Measurements from ENCODE around the gene SNX5. TPM values are rescaled to one million over a fixed set of nuclear protein-coding genes. Genes with fewer than 3 reads are reported as not detected.

The SNX5 gene
- polyA plus RNA-seq, 1 donor (not counting 4 experiments of a cell fraction or from before 2014, with no cell fraction given), result 187 TPM

DNA sequence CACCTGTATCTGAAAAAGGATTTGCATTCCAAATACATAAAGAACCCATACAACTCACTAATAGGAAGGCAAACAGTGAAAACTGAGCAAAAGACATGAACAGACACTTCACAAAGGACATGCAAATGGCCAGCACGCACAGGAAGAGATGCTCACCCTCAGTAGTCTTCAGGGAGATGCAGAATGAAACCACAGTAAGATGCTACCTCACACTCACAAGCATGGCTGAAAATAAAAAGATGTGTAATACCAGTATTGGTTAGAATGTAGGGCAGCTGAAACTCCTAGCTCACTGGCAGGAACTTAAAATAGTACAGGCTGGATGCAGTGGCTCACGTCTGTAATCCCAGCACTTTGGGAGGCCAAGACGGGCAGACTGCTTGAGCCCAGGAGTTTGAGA lies 64.6 kb downstream of the SNX5 start:
- no peak overlapping the region for H3K4me3 ChIP-seq (ENCODE audit: control insufficient read depth in 2 of 3, extremely low read depth in 1 of 3, insufficient read depth in 2 of 3, low read depth in 1 of 3, low read length in 3 of 3)
- H3K4me2 ChIP-seq (ENCODE audit: control insufficient read depth, extremely low read depth, insufficient read depth, low read depth, low read length), result no peak overlapping the region
- no peak overlapping the region for H3K9ac ChIP-seq (ENCODE audit: control insufficient read depth, extremely low read depth, insufficient read depth, low read length)
- FAIRE-seq, result no peak
- TF ChIP-seq, protein P1, sequence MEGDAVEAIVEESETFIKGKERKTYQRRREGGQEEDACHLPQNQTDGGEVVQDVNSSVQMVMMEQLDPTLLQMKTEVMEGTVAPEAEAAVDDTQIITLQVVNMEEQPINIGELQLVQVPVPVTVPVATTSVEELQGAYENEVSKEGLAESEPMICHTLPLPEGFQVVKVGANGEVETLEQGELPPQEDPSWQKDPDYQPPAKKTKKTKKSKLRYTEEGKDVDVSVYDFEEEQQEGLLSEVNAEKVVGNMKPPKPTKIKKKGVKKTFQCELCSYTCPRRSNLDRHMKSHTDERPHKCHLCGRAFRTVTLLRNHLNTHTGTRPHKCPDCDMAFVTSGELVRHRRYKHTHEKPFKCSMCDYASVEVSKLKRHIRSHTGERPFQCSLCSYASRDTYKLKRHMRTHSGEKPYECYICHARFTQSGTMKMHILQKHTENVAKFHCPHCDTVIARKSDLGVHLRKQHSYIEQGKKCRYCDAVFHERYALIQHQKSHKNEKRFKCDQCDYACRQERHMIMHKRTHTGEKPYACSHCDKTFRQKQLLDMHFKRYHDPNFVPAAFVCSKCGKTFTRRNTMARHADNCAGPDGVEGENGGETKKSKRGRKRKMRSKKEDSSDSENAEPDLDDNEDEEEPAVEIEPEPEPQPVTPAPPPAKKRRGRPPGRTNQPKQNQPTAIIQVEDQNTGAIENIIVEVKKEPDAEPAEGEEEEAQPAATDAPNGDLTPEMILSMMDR (optimal IDR thresholded peaks at IDR 0.05 in 1 of 3, IDR thresholded peaks at IDR 0.05 in 1 of 3, conservative IDR thresholded peaks at IDR 0.05 in 1 of 3; ENCODE audit: extremely low read depth in 1 of 3, insufficient read depth in 2 of 3, low read length in 3 of 3), result no peak
- no peak for TF ChIP-seq EZH2 (IDR thresholded peaks at IDR 0.05; ENCODE audit: low read length)
- no peak overlapping the region for H3K27ac ChIP-seq (ENCODE audit: control insufficient read depth, insufficient read depth, low read length)
- DNase-seq (ENCODE audit: low read depth, low spot score), result no peak
- H3K9me1 ChIP-seq (ENCODE audit: control insufficient read depth, extremely low read depth, insufficient read depth, low read length), result no peaks in the 10 kb centered on the region
- H4K20me1 ChIP-seq (ENCODE audit: control insufficient read depth, extremely low read depth, insufficient read depth, low read length), result no peaks in the 10 kb centered on the region
- no peaks in the 10 kb centered on the region for H3K79me2 ChIP-seq (ENCODE audit: control insufficient read depth, insufficient read depth, low read length)
- no peaks in the 10 kb centered on the region for H3K27me3 ChIP-seq (ENCODE audit: control insufficient read depth, extremely low read depth, insufficient read depth, low read length)
- H3K4me1 ChIP-seq (ENCODE audit: control insufficient read depth, extremely low read depth, insufficient read depth, low read length), result no peaks in the 10 kb centered on the region
- dilution Hi-C loops (cut with MboI; ENCODE audit: extremely low pct_ligation_motif_present, low sequenced_read_pairs), result no loop called here
- H3K9me3 ChIP-seq (ENCODE audit: control insufficient read depth, low read depth, low read length), result no peaks in the 10 kb centered on the region
- H3K36me3 ChIP-seq (ENCODE audit: control insufficient read depth in 2 of 2, extremely low read depth in 1 of 2, insufficient read depth in 2 of 2, low read length in 2 of 2), result no peaks in the 10 kb centered on the region
- H2AFZ ChIP-seq (ENCODE audit: control insufficient read depth, low read length), result no peak overlapping the region

DNA sequence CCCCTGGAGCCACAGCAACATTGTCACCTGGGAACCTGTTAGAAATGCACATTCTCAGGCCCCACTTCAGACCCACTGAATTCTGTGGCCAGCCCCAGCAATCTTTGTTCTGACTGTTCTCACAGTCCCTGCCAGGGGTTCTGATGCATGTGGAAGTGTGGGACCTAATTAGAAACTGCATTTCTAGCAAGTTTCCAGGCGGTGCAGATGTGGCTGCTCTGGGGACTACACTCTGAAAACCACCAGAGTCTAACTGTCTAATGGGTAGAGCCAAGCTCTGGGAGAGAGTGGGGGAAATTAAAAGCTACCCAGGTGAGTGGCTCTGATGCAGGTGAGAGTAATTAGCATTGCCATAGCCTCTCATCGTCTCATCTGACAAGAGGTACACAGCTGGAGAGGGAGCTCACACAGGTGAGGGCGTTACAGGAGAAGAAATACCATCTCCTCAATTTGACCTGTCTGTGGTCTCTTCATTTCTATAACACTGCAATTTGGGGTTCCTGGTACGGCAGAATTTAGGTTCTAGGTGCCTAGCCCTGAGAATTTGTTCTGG lies 66.0 kb downstream of the SNX5 start:
- no peaks in the 10 kb centered on the region for H3K9me3 ChIP-seq (ENCODE audit: control insufficient read depth, low read depth, low read length)
- H3K9ac ChIP-seq (ENCODE audit: control insufficient read depth, extremely low read depth, insufficient read depth, low read length), result no peak overlapping the region
- no peak for TF ChIP-seq EZH2 (IDR thresholded peaks at IDR 0.05; ENCODE audit: low read length)
- TF ChIP-seq, protein P1 (optimal IDR thresholded peaks at IDR 0.05 in 1 of 3, IDR thresholded peaks at IDR 0.05 in 1 of 3, conservative IDR thresholded peaks at IDR 0.05 in 1 of 3; ENCODE audit: extremely low read depth in 1 of 3, insufficient read depth in 2 of 3, low read length in 3 of 3), result no peak
- dilution Hi-C loops (cut with MboI; ENCODE audit: extremely low pct_ligation_motif_present, low sequenced_read_pairs), result no loop called here
- no peak overlapping the region for H3K4me2 ChIP-seq (ENCODE audit: control insufficient read depth, extremely low read depth, insufficient read depth, low read depth, low read length)
- H3K79me2 ChIP-seq (ENCODE audit: control insufficient read depth, insufficient read depth, low read length), result no peaks in the 10 kb centered on the region
- H4K20me1 ChIP-seq (ENCODE audit: control insufficient read depth, extremely low read depth, insufficient read depth, low read length), result no peaks in the 10 kb centered on the region
- H3K9me1 ChIP-seq (ENCODE audit: control insufficient read depth, extremely low read depth, insufficient read depth, low read length), result no peaks in the 10 kb centered on the region
- H3K27me3 ChIP-seq (ENCODE audit: control insufficient read depth, extremely low read depth, insufficient read depth, low read length), result no peaks in the 10 kb centered on the region
- DNase-seq (ENCODE audit: low read depth, low spot score) (no peak), FAIRE-seq (no peak)
- no peaks in the 10 kb centered on the region for H3K36me3 ChIP-seq (ENCODE audit: control insufficient read depth in 2 of 2, extremely low read depth in 1 of 2, insufficient read depth in 2 of 2, low read length in 2 of 2)
- H3K4me1 ChIP-seq (ENCODE audit: control insufficient read depth, extremely low read depth, insufficient read depth, low read length), result no peaks in the 10 kb centered on the region
- no peak overlapping the region for H3K27ac ChIP-seq (ENCODE audit: control insufficient read depth, insufficient read depth, low read length)
- H2AFZ ChIP-seq (ENCODE audit: control insufficient read depth, low read length), result no peak overlapping the region
- H3K4me3 ChIP-seq (ENCODE audit: control insufficient read depth in 2 of 3, extremely low read depth in 1 of 3, insufficient read depth in 2 of 3, low read depth in 1 of 3, low read length in 3 of 3), result no peak overlapping the region

All from keratinocyte (primary cell).